AG04450 (cell line): ENCODE results near the gene SHB. TPM values are rescaled to one million over a fixed set of nuclear protein-coding genes. Genes with fewer than 3 reads are reported as not detected.

Experiments used
- CTCF ChIA-PET: fragments of 300-600, 350-600 bp; formaldehyde crosslinking; extraction: SDS; loops from one replicate; lab custom pipeline; 2022; ENCODE audit warnings: antibody characterized with exemption, inconsistent platforms; lab: Charles Lee
- POLR2A ChIA-PET: fragments of 350-600 bp; formaldehyde crosslinking; extraction: SDS; loops from one replicate; lab custom pipeline; 2021; ENCODE audit warnings: antibody characterized with exemption, inconsistent platforms; lab: Yijun Ruan, JAX
- DNase-seq: peaks from one replicate; pipeline ENCODE4 v3.0.0-alpha.2; 2011; ENCODE audit warnings: low read depth, low spot score
- H3K27ac ChIP-seq: one replicate; pipeline ENCODE4 v1.5.1; 2012; ENCODE audit warnings: low read depth, low read length, control low read depth
- H3K27me3 ChIP-seq: one replicate; pipeline ENCODE4 v1.6.0; 2012; ENCODE audit warnings: low read length; ENCODE audit not compliant: control insufficient read depth, insufficient read depth
- H3K4me3 ChIP-seq: 2 replicates; pipeline ENCODE4 v1.5.1; 2011; ENCODE audit warnings: mild to moderate bottlenecking, low read depth, low read length, control low read depth
- H3K9me3 ChIP-seq: 2 replicates; pipeline ENCODE4 v1.5.1; 2012; ENCODE audit warnings: low read length; ENCODE audit not compliant: control insufficient read depth, insufficient read depth
- CTCF ChIP-seq: IDR thresholded peaks from 2 replicates; pipeline ENCODE4 v1.5.1; 2011; ENCODE audit warnings: low read depth, low read length, control low read depth, inconsistent platforms
- polyA plus RNA-seq: library from polyadenylated mRNA; depleted of rRNA; stranded (reverse); fragments of >200 nt; gene quantifications from 2 replicates; pipeline ENCODE4 v1.2.3, GENCODE V29; 2011

The SHB gene
- polyA plus RNA-seq, 1 experiment: 16.7 TPM

- H3K9me3 ChIP-seq: no peaks in the 10 kb centered on the region
- no peak for TF ChIP-seq CTCF
- POLR2A ChIA-PET: no interaction called here
- no peak for DNase-seq
- CTCF ChIA-PET: no interaction called here
- no peak overlapping the region for H3K4me3 ChIP-seq
- no peaks in the 10 kb centered on the region for H3K27me3 ChIP-seq
- no peak overlapping the region for H3K27ac ChIP-seq
Measured at GRCh38 chr9:37971691-37972090, 97.3 kb downstream of the SHB start.

DNA sequence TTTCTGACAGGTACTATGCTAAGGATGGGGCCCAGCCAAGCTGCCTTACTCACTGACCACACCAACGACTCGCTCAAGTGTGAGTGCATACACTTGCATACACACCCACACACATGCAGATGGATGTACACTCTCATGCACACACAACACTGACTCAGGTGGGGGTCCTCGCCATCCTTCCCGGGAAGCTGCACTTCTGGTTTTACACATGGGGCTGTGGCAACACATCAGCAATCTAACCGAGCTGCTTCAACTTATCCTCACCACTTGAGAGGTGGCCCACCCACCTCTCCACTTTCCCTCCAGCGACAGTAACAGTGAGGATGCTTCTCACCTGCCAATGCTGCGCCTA lies 97.9 kb downstream of the SHB start:
- DNase-seq: no peak
- no peaks in the 10 kb centered on the region for H3K27me3 ChIP-seq

GRCh38 chr9:37970301-37971107 lies 98.5 kb downstream of the SHB start:
- Histone ChIP-seq H3K27me3 (no peaks in the 10 kb centered on the region), H3K4me3 (no peak overlapping the region), H3K9me3 (no peaks in the 10 kb centered on the region), H3K27ac (no peak overlapping the region)
- POLR2A ChIA-PET: interaction anchor here (0.9 kb wide), 1 partner anchor 56 kb away, joined by 3 read pairs; no protein-coding TSS in a partner anchor
- TF ChIP-seq CTCF: no peak
- no peak for DNase-seq
- CTCF ChIA-PET: no interaction called here

More for the DNA sequence above, 97.9 kb downstream of the SHB start:
- CTCF ChIA-PET: no interaction called here
- no peak overlapping the region for H3K27ac ChIP-seq
- H3K4me3 ChIP-seq: no peak overlapping the region
- H3K9me3 ChIP-seq: no peaks in the 10 kb centered on the region
- TF ChIP-seq CTCF: no peak
- POLR2A ChIA-PET: interaction anchor here (0.9 kb wide), 1 partner anchor 55 kb away, joined by 3 read pairs; no protein-coding TSS in a partner anchor

DNA sequence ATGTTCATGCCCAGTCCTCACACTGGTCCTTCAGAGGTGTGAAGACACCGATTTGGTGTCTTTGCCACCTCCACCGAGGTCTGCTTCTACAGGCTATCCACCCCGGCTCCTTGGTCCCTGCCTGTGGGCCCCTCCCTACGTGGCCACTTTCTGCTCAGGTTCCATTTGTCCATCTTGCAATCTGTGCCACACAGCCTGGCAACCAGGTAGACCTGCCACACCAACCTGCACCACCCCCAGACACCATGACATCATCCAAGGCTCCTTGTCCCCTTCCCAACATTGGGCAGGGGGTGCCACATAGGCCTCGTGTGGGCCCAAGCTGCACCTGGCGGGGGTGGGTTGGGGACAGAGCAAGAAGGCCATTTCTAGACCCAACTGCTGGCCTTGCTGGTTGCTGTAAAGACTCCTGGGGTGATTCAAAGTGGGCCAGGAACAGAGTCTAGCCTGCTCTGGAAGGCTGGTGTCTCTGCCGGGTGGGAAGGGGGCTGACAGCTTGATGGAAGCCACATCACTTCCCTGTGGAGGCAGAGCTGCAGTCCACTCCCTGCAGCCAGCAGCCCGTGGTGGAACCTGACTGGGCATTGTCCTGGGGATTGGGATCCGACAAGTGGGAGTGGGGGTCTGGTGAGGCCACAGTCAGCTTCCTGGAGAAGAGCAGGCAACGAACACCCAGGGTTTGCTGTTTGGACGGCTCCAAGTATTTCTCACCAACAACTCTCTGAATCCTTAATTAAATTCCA lies 99.3 kb downstream of the SHB start:
- ChIA-PET CTCF (no interaction called here), POLR2A (no interaction called here)
- DNase-seq: no peak
- no peak for TF ChIP-seq CTCF
- Histone ChIP-seq H3K9me3 (no peaks in the 10 kb centered on the region), H3K4me3 (no peak overlapping the region), H3K27me3 (no peaks in the 10 kb centered on the region), H3K27ac (no peak overlapping the region)

DNA sequence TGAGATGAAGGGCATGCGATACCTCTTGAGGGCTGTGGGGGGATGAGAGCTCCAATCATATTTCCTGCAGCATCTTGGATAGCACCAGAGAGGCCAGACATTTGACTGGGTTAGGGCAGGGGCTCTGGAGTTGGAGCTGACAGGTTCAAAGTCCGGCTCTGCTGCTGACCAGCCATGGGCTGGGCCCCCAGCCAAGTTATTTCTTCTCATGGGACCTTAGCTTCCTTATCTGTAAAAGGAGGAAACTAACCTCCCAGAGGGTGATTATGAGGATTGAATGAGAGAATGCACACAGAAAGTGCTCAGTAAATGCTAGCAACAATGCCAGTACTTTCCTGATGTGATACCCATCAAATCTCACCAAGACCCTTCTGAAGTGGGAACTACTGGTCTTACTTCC lies 99.9 kb downstream of the SHB start:
- Histone ChIP-seq H3K4me3 (no peak overlapping the region), H3K27me3 (no peaks in the 10 kb centered on the region), H3K9me3 (no peaks in the 10 kb centered on the region), H3K27ac (no peak overlapping the region)
- DNase-seq: no peak
- ChIA-PET CTCF (no interaction called here), POLR2A (no interaction called here)
- no peak for TF ChIP-seq CTCF
